ENCODE results near the gene NFIA. TPM values are rescaled to one million over a fixed set of nuclear protein-coding genes. Genes with fewer than 3 reads are reported as not detected.

The NFIA gene
- total and polyA plus RNA-seq, 7 donors: 4.0 to 42.7 (median 30.6) TPM

DNA sequence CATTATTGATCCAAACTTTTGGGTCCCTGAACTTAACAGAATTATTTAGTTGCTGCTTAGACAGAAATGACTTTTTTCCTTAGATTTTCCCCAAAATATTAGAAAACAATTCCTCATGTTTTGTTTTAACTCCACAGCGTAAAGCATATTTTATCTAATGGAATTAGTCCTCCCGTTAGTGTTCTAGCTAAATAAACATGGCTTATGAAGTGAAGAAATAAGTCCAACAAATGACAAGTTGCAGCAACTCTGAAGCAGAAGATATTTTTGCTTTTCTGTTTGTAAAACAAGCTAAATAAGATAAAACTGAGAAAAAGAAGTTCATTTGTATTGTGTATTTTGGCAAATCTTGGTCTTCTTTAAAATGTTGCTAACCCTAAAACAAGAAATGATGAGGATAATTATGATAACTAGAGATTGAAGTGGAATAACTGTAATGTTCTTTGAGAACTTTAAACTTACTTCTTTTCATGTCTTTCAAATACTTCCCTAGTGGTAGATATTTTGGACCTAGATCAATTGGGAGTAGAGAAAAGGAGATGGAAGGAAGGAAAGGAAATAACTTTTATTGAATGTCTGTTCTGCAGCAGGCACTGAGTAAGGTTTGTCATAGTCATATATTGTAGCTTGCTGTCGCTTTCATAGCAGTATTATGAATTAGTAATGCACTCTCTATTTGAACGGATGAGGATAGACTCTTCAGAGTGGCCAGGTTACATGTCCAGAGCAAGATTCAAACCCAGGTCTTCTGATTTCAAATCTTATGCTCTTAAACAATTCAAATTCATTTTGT, 12.5 kb downstream of the NFIA start:
- Histone ChIP-seq H3K4me3 (peak overlapping the region; percentile 90), H3K36me3 (ENCODE audit: insufficient read depth in 1 of 2, low read depth in 1 of 2) (no peaks in the 10 kb centered on the region), H3K9me3 (no peaks in the 10 kb centered on the region), H3K27me3 (ENCODE audit: insufficient read depth in 3 of 3, low read length in 2 of 3) (no peaks in the 10 kb centered on the region), H3K4me1 (peaks cover 74% of the 10 kb centered on the region), H3K27ac (peak overlapping the region; percentile 97)
- ATAC-seq (peak in 3 of 4 donors; percentile 43 to 61 (median 52)), DNase-seq (no peak)
- intact Hi-C loops (cut with DNase I): no loop called here
- TF ChIP-seq CTCF (IDR thresholded peaks at IDR 0.05): no peak
- WGBS, 3 donors: 28 to 51% (median 32%) methylated on average over 4 of the region's 4 CpGs

GRCh38 chr1:61095470-61095812, 13.1 kb downstream of the NFIA start:
- H3K4me1 ChIP-seq: peaks cover 77% of the 10 kb centered on the region
- intact Hi-C loops (cut with DNase I): no loop called here
- H3K27ac ChIP-seq: peak overlapping the region; percentile 97
- H3K4me3 ChIP-seq: peak overlapping the region; percentile 90
- WGBS, 3 donors: 46 to 63% (median 63%) methylated on average over 2 of the region's 2 CpGs
- ATAC-seq (no peak), DNase-seq (no peak)
- no peaks in the 10 kb centered on the region for H3K9me3 ChIP-seq
- no peaks in the 10 kb centered on the region for H3K36me3 ChIP-seq (ENCODE audit: insufficient read depth in 1 of 2, low read depth in 1 of 2)
- TF ChIP-seq CTCF (IDR thresholded peaks at IDR 0.05): no peak
- no peaks in the 10 kb centered on the region for H3K27me3 ChIP-seq (ENCODE audit: insufficient read depth in 3 of 3, low read length in 2 of 3)

DNA sequence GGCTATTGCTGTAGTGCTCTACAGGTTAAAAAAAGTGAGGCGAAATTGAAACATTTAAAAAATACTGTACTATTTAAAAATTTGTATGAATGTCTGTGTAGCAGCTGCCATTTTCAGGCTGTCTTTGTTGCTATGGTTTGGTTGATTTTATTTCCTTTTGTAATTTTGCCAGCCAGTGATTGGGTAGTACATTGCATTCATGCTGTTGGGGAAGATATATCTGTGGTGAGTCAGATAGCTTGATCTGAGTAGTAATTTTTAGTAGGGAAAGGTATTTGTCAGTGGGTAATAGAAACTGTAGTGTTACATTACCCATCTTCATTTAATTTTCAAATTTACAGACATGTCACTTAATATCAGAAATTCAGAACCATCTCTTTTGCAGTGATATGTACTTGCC, 15.0 kb downstream of the NFIA start:
- Histone ChIP-seq H3K27me3 (ENCODE audit: insufficient read depth in 3 of 3, low read length in 2 of 3) (no peaks in the 10 kb centered on the region), H3K9me3 (no peaks in the 10 kb centered on the region), H3K27ac (peak overlapping the region; percentile 31), H3K4me3 (no peak overlapping the region), H3K36me3 (ENCODE audit: insufficient read depth in 1 of 2, low read depth in 1 of 2) (no peaks in the 10 kb centered on the region), H3K4me1 (peaks cover 78% of the 10 kb centered on the region)
- ATAC-seq (peak; percentile 54 to 66 (median 58)), DNase-seq (no peak)
- intact Hi-C loops (cut with DNase I): no loop called here
- 64 to 90% (median 73%) methylated on average over 1 of the region's 1 CpG for WGBS, 3 donors
- TF ChIP-seq CTCF (IDR thresholded peaks at IDR 0.05): no peak

DNA sequence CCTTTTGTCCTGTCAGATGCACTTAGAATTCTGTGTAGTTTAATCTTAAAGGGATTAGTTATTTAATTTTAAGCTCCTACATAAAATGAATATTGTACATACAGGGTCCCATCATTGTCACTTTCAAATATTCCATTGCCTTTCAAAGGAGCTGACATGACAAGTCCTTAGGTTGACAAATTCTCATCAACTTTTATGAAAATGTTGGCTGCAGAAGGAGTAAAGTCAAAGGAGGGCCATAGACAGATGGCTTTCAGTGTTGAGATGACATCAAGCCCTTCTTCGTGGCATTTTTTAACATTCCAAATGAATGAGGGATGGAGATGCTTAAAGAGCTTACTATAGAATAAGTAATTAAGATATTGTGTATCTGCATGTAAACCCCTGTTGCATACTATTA, 15.4 kb downstream of the NFIA start:
- Histone ChIP-seq H3K9me3 (no peaks in the 10 kb centered on the region), H3K4me3 (no peak overlapping the region), H3K27me3 (ENCODE audit: insufficient read depth in 3 of 3, low read length in 2 of 3) (no peaks in the 10 kb centered on the region), H3K4me1 (peaks cover 78% of the 10 kb centered on the region), H3K27ac (peak overlapping the region; percentile 31), H3K36me3 (ENCODE audit: insufficient read depth in 1 of 2, low read depth in 1 of 2) (no peaks in the 10 kb centered on the region)
- no peak for ATAC-seq
- 15 to 50% (median 22%) methylated on average over 1 of the region's 1 CpG for WGBS, 3 donors
- TF ChIP-seq CTCF (IDR thresholded peaks at IDR 0.05): no peak
- intact Hi-C loops (cut with DNase I): loop anchor here in 1 of 2 donors (2.0 kb wide), 1 partner anchor 91 kb away; no protein-coding TSS in a partner anchor
- no peak for DNase-seq

Data from psoas muscle (tissue), 8 donors.